GM18505 (cell line): Measurements from ENCODE around the gene SLC25A44.

Experiments used
- ATAC-seq: cut with Tn5 transposase; IDR thresholded peaks from one replicate; pipeline ENCODE4 v1.9.1; 2021; ENCODE audit not compliant: unreplicated experiment
- POLR2A ChIP-seq: IDR thresholded peaks from 4 replicates; pipeline ENCODE4 v1.6.1; 2011; ENCODE audit warnings: borderline replicate concordance; ENCODE audit not compliant: insufficient read depth, insufficient read length; ENCODE audit errors: extremely low read depth

Gene SLC25A44

GRCh38 chr1:156193488-156194299 is at the start of gene SLC25A44:
TSS of gene SLC25A44 (plus strand) at chr1:156194104. CDS start at chr1:156199848, 5,744 bp downstream.
- TF ChIP-seq POLR2A: peak; percentile 90
- ATAC-seq: peak; percentile 94

- no peak for ATAC-seq
- no peak for TF ChIP-seq POLR2A
These were observed 49.2 kb upstream of the SLC25A44 start for GRCh38 chr1:156144742-156145141.

GRCh38 chr1:156145650-156146019 is 48.3 kb upstream of the SLC25A44 start:
- no peak for ATAC-seq
- no peak for TF ChIP-seq POLR2A

- no peak for TF ChIP-seq POLR2A
- ATAC-seq: no peak
These were observed 47.7 kb upstream of the SLC25A44 start for GRCh38 chr1:156146020-156146768.

- TF ChIP-seq POLR2A: no peak
- no peak for ATAC-seq
These were observed 47.0 kb upstream of the SLC25A44 start for GRCh38 chr1:156146769-156147405.

GRCh38 chr1:156148216-156148615 is 45.7 kb upstream of the SLC25A44 start:
- ATAC-seq: no peak
- TF ChIP-seq POLR2A: no peak

- TF ChIP-seq POLR2A: peak; percentile 69
- ATAC-seq: peak; percentile 39
These were observed 44.3 kb upstream of the SLC25A44 start for GRCh38 chr1:156149374-156150332.

GRCh38 chr1:156150333-156151011 is 43.4 kb upstream of the SLC25A44 start:
- no peak for ATAC-seq
- TF ChIP-seq POLR2A: no peak

- TF ChIP-seq POLR2A: peak; percentile 28
- no peak for ATAC-seq
These were observed 42.7 kb upstream of the SLC25A44 start for GRCh38 chr1:156151093-156151688.

- ATAC-seq: no peak
- no peak for TF ChIP-seq POLR2A
These were observed 41.3 kb upstream of the SLC25A44 start for GRCh38 chr1:156152628-156153027.

- no peak for TF ChIP-seq POLR2A
- ATAC-seq: no peak
These were observed 40.5 kb upstream of the SLC25A44 start, which contains the start of gene SEMA4A for GRCh38 chr1:156153362-156153761. TSS of gene SEMA4A (plus strand) at chr1:156153585. CDS start at chr1:156154579, 994 bp downstream.

GRCh38 chr1:156154317-156154749 is 39.6 kb upstream of the SLC25A44 start:
- TF ChIP-seq POLR2A: peak; percentile 82
- peak; percentile 47 for ATAC-seq
